Central memory CD8-positive, alpha-beta T cell (primary cell): Measurements from ENCODE around the gene POLR2E.
A peak's percentile ranks its signal among the peaks of the same experiment; 100 is the strongest.

Source experiments
- ATAC-seq: fragments of 150-1000 bp; cut with Tn5 transposase; replicated peaks from 2 replicates; pipeline ENCODE4 v1.10.0; 2022; ENCODE audit warnings: mild to moderate bottlenecking, moderate FRiP score, moderate number of reproducible peaks; ENCODE audit not compliant: poor library complexity, severe bottlenecking; ENCODE audit errors: extremely low read depth
- DNase-seq, 2 donors: peaks; one replicate each; pipeline ENCODE4 v3.0.0; 2021; ENCODE audit warnings: low spot score in 2 of 2
- H3K27ac Mint-ChIP-seq: one replicate; pipeline ENCODE4 v1.8.0; 2022; ENCODE audit warnings: low read depth, mild to moderate bottlenecking, moderate library complexity, mixed read lengths
- H3K27me3 Mint-ChIP-seq: one replicate; pipeline ENCODE4 v1.8.0; 2022; ENCODE audit warnings: mixed read lengths
- H3K36me3 Mint-ChIP-seq: one replicate; pipeline ENCODE4 v1.8.0; 2022; ENCODE audit warnings: mild to moderate bottlenecking, moderate library complexity, mixed read lengths; ENCODE audit not compliant: insufficient read depth
- H3K4me1 Mint-ChIP-seq: one replicate; pipeline ENCODE4 v1.8.0; 2022; ENCODE audit warnings: mixed read lengths
- H3K4me3 Mint-ChIP-seq: one replicate; pipeline ENCODE4 v1.8.0; 2022; ENCODE audit warnings: mild to moderate bottlenecking, moderate library complexity, mixed read lengths
- H3K9me3 Mint-ChIP-seq: one replicate; pipeline ENCODE4 v1.8.0; 2022; ENCODE audit warnings: mixed read lengths

POLR2E gene

DNA sequence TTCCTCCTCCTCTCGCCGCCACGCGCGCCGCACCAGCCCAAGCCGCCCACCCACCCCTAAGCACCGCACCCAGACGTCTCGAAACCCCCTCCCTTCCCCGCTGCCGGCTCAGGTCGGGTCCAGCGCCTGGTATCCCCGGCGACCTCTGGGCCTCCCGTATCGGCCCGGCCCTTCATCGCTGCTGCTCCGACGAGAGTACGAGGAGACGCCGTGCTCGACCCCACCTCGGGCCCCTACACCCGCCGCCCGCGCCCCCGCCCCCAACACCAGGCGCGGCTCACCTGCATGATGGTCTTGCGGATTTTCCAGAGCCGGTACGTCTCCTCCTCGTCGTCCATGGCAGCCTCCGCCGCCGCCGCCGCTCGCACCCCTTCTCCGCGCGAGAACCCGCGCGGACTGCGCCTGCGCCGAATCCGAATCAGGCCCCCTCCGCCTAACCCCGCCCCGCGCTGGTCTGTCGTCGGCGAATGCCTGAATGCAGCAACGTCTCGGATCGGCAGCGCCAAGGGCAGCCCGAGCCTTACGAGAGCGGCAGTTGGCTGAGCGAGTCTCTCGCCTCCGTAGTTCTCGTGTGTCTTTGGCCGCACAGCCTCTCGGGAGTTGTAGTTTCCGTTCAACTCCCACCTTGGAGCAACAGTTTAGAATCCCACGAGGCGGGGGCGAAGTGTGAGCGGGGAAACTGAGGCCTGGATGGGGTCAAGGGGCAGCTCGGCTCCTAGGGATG lies at the start of gene POLR2E:
Gene POLR2E, minus strand, starts transcription at position 398 of the 724 bp plus-strand sequence. Its CDS starts 60 bp downstream, at position 338.
- H3K27me3 Mint-ChIP-seq, result no peaks in the 10 kb centered on the region
- H3K36me3 Mint-ChIP-seq, result peaks cover 38% of the 10 kb centered on the region
- H3K4me1 Mint-ChIP-seq, result peaks cover 39% of the 10 kb centered on the region
- H3K4me3 Mint-ChIP-seq, result peak within 1 kb of the TSS; percentile 95
- peak within 1 kb of the TSS; percentile 85 for H3K27ac Mint-ChIP-seq
- peak; percentile 95 for ATAC-seq
- DNase-seq, result peak; percentile 98 to 99
- H3K9me3 Mint-ChIP-seq, result no peaks in the 10 kb centered on the region

GRCh38 chr19:1144741-1145140 lies 49.6 kb upstream of the POLR2E start:
- H3K36me3 Mint-ChIP-seq, result peaks cover 11% of the 10 kb centered on the region
- no peak overlapping the region for H3K4me3 Mint-ChIP-seq
- H3K4me1 Mint-ChIP-seq, result peaks cover 18% of the 10 kb centered on the region
- H3K9me3 Mint-ChIP-seq, result peaks cover 6% of the 10 kb centered on the region
- H3K27ac Mint-ChIP-seq, result peak overlapping the region; percentile 76
- ATAC-seq (no peak), DNase-seq (no peak)
- no peaks in the 10 kb centered on the region for H3K27me3 Mint-ChIP-seq

- Mint-ChIP-seq H3K9me3 (peaks cover 6% of the 10 kb centered on the region), H3K27ac (peak overlapping the region; percentile 76), H3K27me3 (no peaks in the 10 kb centered on the region), H3K4me3 (no peak overlapping the region), H3K4me1 (peaks cover 20% of the 10 kb centered on the region), H3K36me3 (peaks cover 11% of the 10 kb centered on the region)
- no peak for ATAC-seq
- no peak for DNase-seq
Observed at GRCh38 chr19:1143828-1144399, 48.7 kb upstream of the POLR2E start.

DNA sequence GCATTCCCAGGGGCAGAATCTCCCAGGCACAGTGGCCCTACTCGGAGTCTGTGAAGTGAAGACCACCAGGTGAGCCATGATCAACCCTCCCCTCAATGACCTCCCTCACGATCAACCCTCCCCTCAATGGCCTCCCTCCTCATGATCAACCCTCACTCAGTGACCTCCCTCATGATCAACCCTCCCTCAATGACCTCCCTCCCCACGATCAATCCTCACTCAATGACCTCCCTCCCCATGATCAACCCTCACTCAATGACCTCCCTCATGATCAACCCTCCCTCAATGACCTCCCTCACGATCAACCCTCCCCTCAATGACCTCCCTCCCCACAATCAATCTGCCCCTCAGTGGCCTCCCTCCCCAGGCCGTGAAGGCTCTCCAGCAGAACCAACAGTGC lies 46.8 kb upstream of the POLR2E start:
- ATAC-seq (no peak), DNase-seq (no peak)
- Mint-ChIP-seq H3K27me3 (no peaks in the 10 kb centered on the region), H3K4me1 (peaks cover 21% of the 10 kb centered on the region), H3K4me3 (no peak overlapping the region), H3K36me3 (peaks cover 11% of the 10 kb centered on the region), H3K9me3 (peaks cover 6% of the 10 kb centered on the region), H3K27ac (peak overlapping the region; percentile 34)

- Mint-ChIP-seq H3K4me1 (peaks cover 28% of the 10 kb centered on the region), H3K27me3 (no peaks in the 10 kb centered on the region), H3K4me3 (peak overlapping the region; percentile 18), H3K9me3 (peaks cover 6% of the 10 kb centered on the region), H3K36me3 (peaks cover 10% of the 10 kb centered on the region), H3K27ac (no peak overlapping the region)
- ATAC-seq (no peak), DNase-seq (no peak)
Observed at GRCh38 chr19:1140272-1141027, 45.3 kb upstream of the POLR2E start.

GRCh38 chr19:1139126-1139525 lies 44.0 kb upstream of the POLR2E start:
- Mint-ChIP-seq H3K27me3 (no peaks in the 10 kb centered on the region), H3K36me3 (peaks cover 7% of the 10 kb centered on the region), H3K27ac (no peak overlapping the region), H3K9me3 (peaks cover 6% of the 10 kb centered on the region), H3K4me1 (peaks cover 20% of the 10 kb centered on the region), H3K4me3 (no peak overlapping the region)
- no peak for DNase-seq
- no peak for ATAC-seq

GRCh38 chr19:1138121-1138520 lies 42.9 kb upstream of the POLR2E start:
- no peak for ATAC-seq
- Mint-ChIP-seq H3K4me3 (no peak overlapping the region), H3K27ac (no peak overlapping the region)

GRCh38 chr19:1136621-1137317 lies 41.6 kb upstream of the POLR2E start:
- DNase-seq (no peak), ATAC-seq (no peak)
- Mint-ChIP-seq H3K27ac (no peak overlapping the region), H3K4me3 (no peak overlapping the region), H3K9me3 (peaks cover under 1% of the 10 kb centered on the region), H3K36me3 (peaks cover 15% of the 10 kb centered on the region), H3K4me1 (peaks cover 22% of the 10 kb centered on the region), H3K27me3 (no peaks in the 10 kb centered on the region)

More at GRCh38 chr19:1138121-1138520, 42.9 kb upstream of the POLR2E start:
- Mint-ChIP-seq H3K4me1 (peaks cover 27% of the 10 kb centered on the region), H3K27me3 (no peaks in the 10 kb centered on the region), H3K9me3 (peaks cover 6% of the 10 kb centered on the region), H3K36me3 (peaks cover 13% of the 10 kb centered on the region)
- no peak for DNase-seq

DNA sequence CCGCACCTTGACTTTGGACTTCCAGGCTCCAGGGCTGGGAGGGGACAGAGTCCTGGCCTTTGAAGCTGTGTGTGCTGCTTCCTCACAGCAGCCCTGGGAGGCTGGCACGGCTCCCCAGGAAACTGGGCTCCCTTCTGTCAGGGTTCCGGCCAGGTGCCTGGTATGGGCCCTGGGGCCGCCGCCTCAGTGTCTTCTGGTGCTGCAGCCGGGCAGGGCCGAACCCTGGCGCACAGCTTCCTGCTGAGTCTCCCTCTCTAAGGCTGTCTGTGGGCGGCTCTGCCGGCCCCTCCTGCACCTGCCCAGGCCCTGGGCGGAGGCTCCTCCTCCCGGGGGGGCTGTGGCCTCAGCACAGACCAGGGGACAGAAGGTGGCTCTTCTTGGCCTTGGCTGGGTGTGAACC lies 41.0 kb upstream of the POLR2E start:
- H3K4me3 Mint-ChIP-seq, result no peak overlapping the region
- peaks cover 14% of the 10 kb centered on the region for H3K36me3 Mint-ChIP-seq
- H3K27ac Mint-ChIP-seq, result no peak overlapping the region
- DNase-seq, result no peak
- H3K27me3 Mint-ChIP-seq, result no peaks in the 10 kb centered on the region
- H3K4me1 Mint-ChIP-seq, result peaks cover 21% of the 10 kb centered on the region
- H3K9me3 Mint-ChIP-seq, result no peaks in the 10 kb centered on the region
- ATAC-seq, result no peak

DNA sequence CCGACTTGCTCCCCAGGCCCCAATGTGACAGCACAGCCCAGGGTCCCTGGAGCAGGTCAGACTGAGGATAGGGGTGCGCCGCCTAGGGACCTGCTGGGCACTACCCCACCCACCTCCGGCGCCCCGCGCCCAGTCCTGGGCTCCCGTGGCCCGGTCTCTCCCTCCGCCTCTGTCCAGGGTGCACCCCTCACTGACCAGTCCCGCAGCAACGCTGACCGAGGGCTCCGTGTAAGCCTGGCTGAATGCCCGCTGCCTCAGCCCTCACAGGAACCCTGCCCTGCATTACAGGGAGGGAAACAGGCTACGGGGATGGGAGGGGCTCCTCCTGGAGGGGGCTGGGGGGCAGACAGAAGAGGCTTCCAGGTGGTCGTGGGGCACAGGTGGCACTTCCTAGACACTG lies 40.3 kb upstream of the POLR2E start:
- ATAC-seq (no peak), DNase-seq (no peak)
- Mint-ChIP-seq H3K27me3 (no peaks in the 10 kb centered on the region), H3K9me3 (no peaks in the 10 kb centered on the region), H3K4me3 (no peak overlapping the region), H3K27ac (no peak overlapping the region), H3K4me1 (peaks cover 26% of the 10 kb centered on the region), H3K36me3 (peaks cover 18% of the 10 kb centered on the region)

DNA sequence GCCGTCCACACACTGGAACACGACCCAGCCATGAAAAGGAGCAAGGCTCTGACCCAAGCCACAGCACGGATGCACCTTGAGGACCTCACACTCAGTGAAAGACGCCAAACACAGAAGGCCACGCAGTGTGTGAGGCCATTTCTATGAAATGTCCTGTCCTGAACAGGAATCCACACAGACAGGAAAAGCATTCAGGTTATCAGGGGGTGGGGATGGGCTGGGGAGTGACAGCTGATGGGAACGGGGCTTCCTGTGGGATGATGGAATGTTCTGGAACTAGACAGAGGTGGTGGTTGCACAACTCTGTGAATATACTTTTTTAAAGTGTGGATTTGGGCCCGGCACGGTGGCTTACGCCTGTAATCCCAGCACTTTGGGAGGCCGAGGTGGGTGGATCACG lies 39.3 kb upstream of the POLR2E start:
- no peak overlapping the region for H3K27ac Mint-ChIP-seq
- DNase-seq, result no peak
- H3K4me1 Mint-ChIP-seq, result peaks cover 22% of the 10 kb centered on the region
- no peaks in the 10 kb centered on the region for H3K9me3 Mint-ChIP-seq
- no peaks in the 10 kb centered on the region for H3K27me3 Mint-ChIP-seq
- ATAC-seq, result no peak
- no peak overlapping the region for H3K4me3 Mint-ChIP-seq
- peaks cover 18% of the 10 kb centered on the region for H3K36me3 Mint-ChIP-seq

DNA sequence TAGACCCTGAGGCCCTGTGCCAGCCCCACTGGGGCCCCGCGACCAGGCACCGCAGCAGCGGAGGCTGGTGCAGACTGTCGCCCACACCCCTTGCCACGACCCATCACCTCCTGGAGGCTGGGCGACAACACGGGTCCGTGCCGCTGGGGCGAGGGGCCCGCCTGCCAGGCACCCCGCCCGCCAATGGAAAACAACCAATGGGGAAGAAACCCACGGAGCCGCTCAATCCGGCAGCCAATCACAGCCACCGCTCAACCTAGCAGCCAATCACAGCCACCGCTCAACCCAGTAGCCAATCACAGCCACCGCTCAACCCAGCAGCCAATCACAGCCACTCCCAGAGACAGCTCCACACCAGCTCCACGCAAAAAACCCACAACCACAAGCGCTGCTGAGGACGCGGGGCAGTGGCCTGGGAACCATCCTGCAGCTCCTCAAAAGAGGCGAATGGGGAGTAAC lies 38.3 kb upstream of the POLR2E start:
- peak overlapping the region; percentile 81 for H3K4me3 Mint-ChIP-seq
- H3K36me3 Mint-ChIP-seq, result peaks cover 21% of the 10 kb centered on the region
- peak overlapping the region; percentile 94 for H3K27ac Mint-ChIP-seq
- H3K4me1 Mint-ChIP-seq, result peaks cover 22% of the 10 kb centered on the region
- DNase-seq (peak; percentile 71 to 86), ATAC-seq (peak; percentile 72)
- H3K9me3 Mint-ChIP-seq, result no peaks in the 10 kb centered on the region
- H3K27me3 Mint-ChIP-seq, result no peaks in the 10 kb centered on the region
